Lower leg skin (tissue), 4 donors: ENCODE data around the gene CAPN10. TPM values are rescaled to one million over a fixed set of nuclear protein-coding genes. Genes with fewer than 3 reads are reported as not detected.

Source experiments
- DNase-seq, 2 donors: peaks; one replicate each; pipeline ENCODE4 v3.0.0-alpha.2; 2019; ENCODE audit warnings: low spot score in 2 of 2
- H3K4me3 ChIP-seq: fragments of 200-600 bp; sonication (generic); 2 replicates; pipeline ENCODE4 v1.5.1; 2017; ENCODE audit warnings: mild to moderate bottlenecking, low read depth; ENCODE audit not compliant: poor library complexity, severe bottlenecking
- CTCF ChIP-seq, 3 donors: fragments of 450-650 bp; IDR thresholded peaks; one replicate each; pipeline ENCODE4 v1.5.1; 2016; ENCODE audit warnings: antibody characterized with exemption in 3 of 3, mild to moderate bottlenecking in 3 of 3, moderate library complexity in 2 of 3
- POLR2A ChIP-seq, 2 donors: fragments of 450-650 bp; IDR thresholded peaks; one replicate each; pipeline ENCODE4 v1.6.1; 2016 to 2017; ENCODE audit warnings: antibody characterized with exemption in 2 of 2, mild to moderate bottlenecking in 1 of 2, moderate library complexity in 1 of 2
- WGBS, 2 donors: methylation state at CpG; one replicate each; pipeline ENCODE4 v1.1.5; 2018; 5-methylcytosine and 5-hydroxymethylcytosine counted together
- intact Hi-C: fragments of 100-400 bp; cut with DNase I; formaldehyde crosslinking; loops from one replicate; pipeline ENCODE4 v1.15.0; 2023; ENCODE audit warnings: low total_unique reads
- total RNA-seq, 4 donors: library from RNA; depleted of rRNA; stranded (reverse); fragments of >200 nt; gene quantifications; one replicate each; pipeline ENCODE4 v1.1.0, GENCODE V29; 2016

Gene CAPN10
- total RNA-seq, 4 donors from 2014 or later, result 25.6 to 38.0 (median 28.4) TPM

- H3K4me3 ChIP-seq, result no peak overlapping the region
- TF ChIP-seq CTCF (IDR thresholded peaks at IDR 0.05) (no peak), POLR2A (IDR thresholded peaks at IDR 0.05) (no peak)
- intact Hi-C loops, result no loop called here
- 80 to 85% methylated on average over 19 of the region's 19 CpGs for WGBS, 2 donors
- peak in 1 of 2 donors; percentile 74 for DNase-seq
These were observed 18.6 kb downstream of the CAPN10 start for GRCh38 chr2:240604939-240605716.

- peak in 1 of 2 donors; percentile 78 for DNase-seq
- intact Hi-C loops, result no loop called here
- no peak overlapping the region for H3K4me3 ChIP-seq
- 83 to 91% methylated on average over 12 of the region's 12 CpGs for WGBS, 2 donors
- TF ChIP-seq POLR2A (IDR thresholded peaks at IDR 0.05) (no peak), CTCF (IDR thresholded peaks at IDR 0.05) (no peak)
These were observed 19.6 kb downstream of the CAPN10 start for GRCh38 chr2:240605867-240606743.

- TF ChIP-seq CTCF (IDR thresholded peaks at IDR 0.05) (no peak), POLR2A (IDR thresholded peaks at IDR 0.05) (no peak)
- no peak overlapping the region for H3K4me3 ChIP-seq
- intact Hi-C loops, result no loop called here
- 89 to 93% methylated on average over 10 of the region's 10 CpGs for WGBS, 2 donors
- peak in 1 of 2 donors; percentile 61 for DNase-seq
These were observed 25.2 kb downstream of the CAPN10 start for GRCh38 chr2:240611601-240612210.

GRCh38 chr2:240613781-240614180 is 27.2 kb downstream of the CAPN10 start:
- no peak for TF ChIP-seq POLR2A (IDR thresholded peaks at IDR 0.05)
- TF ChIP-seq CTCF (IDR thresholded peaks at IDR 0.05), result no peak
- intact Hi-C loops, result no loop called here
- no peak overlapping the region for H3K4me3 ChIP-seq
- 92 to 95% methylated on average over 4 of the region's 4 CpGs for WGBS, 2 donors
- no peak for DNase-seq

- no peak overlapping the region for H3K4me3 ChIP-seq
- intact Hi-C loops, result no loop called here
- 96% methylated on average over 9 of the region's 9 CpGs for WGBS, 2 donors
- peak in 1 of 2 donors; percentile 52 for DNase-seq
- TF ChIP-seq POLR2A (IDR thresholded peaks at IDR 0.05), result no peak
- TF ChIP-seq CTCF (IDR thresholded peaks at IDR 0.05), result no peak
These were observed 27.9 kb downstream of the CAPN10 start for GRCh38 chr2:240614391-240614790.
